H1 (cell line): ENCODE data around the gene EIF4A2. TPM values are rescaled to one million over a fixed set of nuclear protein-coding genes. Genes with fewer than 3 reads are reported as not detected.

Source experiments
- BACH1 ChIP-seq: IDR thresholded peaks from 2 replicates; pipeline ENCODE4 v1.6.1; 2012; ENCODE audit warnings: low read length, improper control_type of control experiment
- BCL11A ChIP-seq, 2 experiments: IDR thresholded peaks; one replicate each; pipeline ENCODE4 v1.6.1; 2011; ENCODE audit warnings: low read depth in 2 of 2, low read length in 2 of 2, mild to moderate bottlenecking in 2 of 2
- CREB1 ChIP-seq: IDR thresholded peaks from 2 replicates; pipeline ENCODE4 v1.6.1; 2012; ENCODE audit warnings: inconsistent platforms
- CTBP2 ChIP-seq: IDR thresholded peaks from 2 replicates; pipeline ENCODE4 v1.7.0; 2011; ENCODE audit warnings: borderline replicate concordance, mild to moderate bottlenecking, moderate library complexity, mixed read lengths, low read length; ENCODE audit not compliant: insufficient read depth, insufficient read length
- EZH2 ChIP-seq: fragments of 200-600 bp; sonication (generic); IDR thresholded peaks from 2 replicates; pipeline ENCODE4 v1.7.1; 2012; ENCODE audit warnings: low read depth, mild to moderate bottlenecking, moderate library complexity, low read length, inconsistent platforms; ENCODE audit not compliant: severe bottlenecking
- JUN ChIP-seq: IDR thresholded peaks from 2 replicates; pipeline ENCODE4 v1.6.1; 2011; ENCODE audit warnings: low read depth, mild to moderate bottlenecking, improper control_type of control experiment, low read length
- JUND ChIP-seq: IDR thresholded peaks from 2 replicates; pipeline ENCODE4 v1.6.1; 2011; ENCODE audit warnings: mild to moderate bottlenecking, improper control_type of control experiment, low read length
- MAFK ChIP-seq: IDR thresholded peaks from 2 replicates; pipeline ENCODE4 v1.6.1; 2012; ENCODE audit warnings: low read depth, mild to moderate bottlenecking, improper control_type of control experiment, low read length
- NANOG ChIP-seq: IDR thresholded peaks from 2 replicates; pipeline ENCODE4 v1.6.1; 2011; ENCODE audit warnings: low read length, low read depth, mild to moderate bottlenecking, inconsistent platforms; ENCODE audit not compliant: insufficient read depth, poor library complexity, severe bottlenecking
- PHF8 ChIP-seq: fragments of 200-600 bp; sonication (generic); conservative IDR thresholded peaks from 2 replicates; pipeline ENCODE4 v1.7.1; 2012; ENCODE audit warnings: low read depth, mild to moderate bottlenecking, inconsistent platforms, low read length, moderate library complexity
- POLR2A ChIP-seq, 2 experiments: IDR thresholded peaks; 1 replicate in 1 of 2; 2 replicates in 1 of 2; pipeline ENCODE4 v1.6.1; 2011; ENCODE audit warnings: low read depth in 2 of 2, low read length in 2 of 2, mild to moderate bottlenecking in 2 of 2; ENCODE audit errors: control extremely low read depth in 1 of 2
- POU5F1 ChIP-seq: IDR thresholded peaks from 2 replicates; pipeline ENCODE4 v1.6.1; 2011; ENCODE audit warnings: low read depth, mild to moderate bottlenecking, low read length, moderate library complexity
- RXRA ChIP-seq: IDR thresholded peaks from 2 replicates; pipeline ENCODE4 v1.6.1; 2011; ENCODE audit warnings: low read depth, mild to moderate bottlenecking, low read length, moderate library complexity; ENCODE audit not compliant: insufficient read depth
- SIRT6 ChIP-seq: IDR thresholded peaks from one replicate; pipeline ENCODE4 v1.7.1; 2012; ENCODE audit warnings: low read length, inconsistent platforms
- SP2 ChIP-seq: IDR thresholded peaks from 2 replicates; pipeline ENCODE4 v1.6.1; 2012; ENCODE audit warnings: mild to moderate bottlenecking, low read length, inconsistent platforms
- SP4 ChIP-seq: IDR thresholded peaks from 2 replicates; pipeline ENCODE4 v1.6.1; 2012; ENCODE audit warnings: low read length, inconsistent platforms
- SRF ChIP-seq: IDR thresholded peaks from 2 replicates; pipeline ENCODE4 v1.6.1; 2011; ENCODE audit warnings: mild to moderate bottlenecking, low read depth, low read length, moderate library complexity
- SUZ12 ChIP-seq: fragments of 200-600 bp; sonication (generic); IDR thresholded peaks from 2 replicates; pipeline ENCODE4 v1.6.1; 2012; ENCODE audit warnings: mild to moderate bottlenecking, inconsistent platforms, low read length, moderate library complexity, mixed read lengths
- TAF7 ChIP-seq: optimal IDR thresholded peaks from 2 replicates; pipeline ENCODE3; 2011; ENCODE audit warnings: low read depth, mild to moderate bottlenecking, inconsistent platforms, low read length, moderate library complexity, borderline replicate concordance
- TBP ChIP-seq: IDR thresholded peaks from 2 replicates; pipeline ENCODE4 v1.6.1; 2011; ENCODE audit warnings: low read depth, low read length, improper control_type of control experiment
- polyA plus RNA-seq, 7 experiments: library from polyadenylated mRNA; depleted of rRNA in 3 of 7; stranded (reverse) in 5 of 7; unstranded in 2 of 7; fragments of >200 nt in 5 of 7; fragments of 200-250 nt in 2 of 7; gene quantifications; 1 replicate in 5 of 7; 2 replicates in 1 of 7; 4 replicates in 1 of 7; pipeline versions ENCODE4 v1.2.1 to v1.2.3, GENCODE V29; 2011 to 2013; ENCODE audit warnings: missing spikeins in 2 of 7, mixed read lengths in 2 of 7
- total RNA-seq: library from RNA; stranded (reverse); fragmentation: NEBNext Ultra II Directional; extraction: Animal tissue kit (Norgen Biotek cat#: 25700); gene quantifications from 2 replicates; pipeline ENCODE4 v1.2.1, GENCODE V29; 2021
- TF ChIP-seq, protein P1 (sequence below): IDR thresholded peaks from 2 replicates; pipeline ENCODE4 v1.6.1; 2011; ENCODE audit warnings: low read length, improper control_type of control experiment
- TF ChIP-seq, protein P2 (sequence below): IDR thresholded peaks from 2 replicates; pipeline ENCODE4 v1.6.1; 2012; ENCODE audit warnings: low read length, inconsistent platforms

Gene EIF4A2
- total and polyA plus RNA-seq, 2 of the 8 experiments (the other 6 are each of a cell fraction or from before 2014, with no cell fraction given) = 527 to 604 TPM

DNA sequence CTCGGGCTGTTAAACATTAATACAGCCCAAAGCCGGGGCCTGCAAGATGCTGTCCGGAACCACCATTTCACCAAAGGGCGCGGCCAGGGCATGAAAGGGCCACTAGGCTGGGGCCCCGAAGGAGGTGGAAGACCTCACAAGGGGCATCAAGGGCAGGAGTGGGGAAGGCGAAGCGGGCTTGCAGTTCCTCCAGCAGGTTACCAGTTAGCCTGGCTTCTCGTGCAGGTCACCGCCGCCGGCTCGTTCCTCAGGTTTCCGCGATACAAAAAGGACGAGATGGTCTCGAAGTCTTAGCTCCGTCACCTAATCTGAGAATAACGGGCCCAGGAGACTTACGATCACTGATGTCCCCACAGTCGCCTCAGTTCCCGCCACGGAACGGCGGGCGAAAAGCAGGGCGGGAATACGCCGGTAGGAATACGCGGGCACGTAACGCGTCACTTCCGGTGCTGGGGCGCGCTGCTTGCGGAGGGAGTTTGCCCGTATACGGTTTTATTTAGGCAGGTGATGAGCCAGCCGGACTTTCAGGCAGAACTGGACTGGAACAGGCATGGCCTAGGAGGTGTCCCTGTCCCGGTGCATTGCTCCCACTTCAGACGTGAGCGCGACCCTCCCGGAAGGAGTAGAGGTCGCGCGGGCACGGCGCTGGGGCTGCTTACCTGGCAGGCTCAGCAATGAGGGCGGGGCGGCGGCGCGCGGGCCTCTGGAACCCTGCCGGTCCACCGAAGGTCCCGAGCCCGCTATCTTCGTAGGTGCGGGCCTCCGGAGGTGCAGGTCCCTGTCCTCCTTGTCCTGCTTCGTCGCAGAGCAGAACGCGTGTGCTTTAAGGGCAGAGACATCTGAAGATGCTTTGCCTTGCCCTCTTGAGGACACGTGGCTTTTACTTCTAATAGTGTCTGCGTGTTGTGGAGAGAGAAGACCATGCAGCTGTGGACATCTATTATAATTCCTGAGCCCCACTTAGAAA is 23.0 kb downstream of the EIF4A2 start, which contains the start of gene RFC4 (continued):
- TF ChIP-seq, protein P1, sequence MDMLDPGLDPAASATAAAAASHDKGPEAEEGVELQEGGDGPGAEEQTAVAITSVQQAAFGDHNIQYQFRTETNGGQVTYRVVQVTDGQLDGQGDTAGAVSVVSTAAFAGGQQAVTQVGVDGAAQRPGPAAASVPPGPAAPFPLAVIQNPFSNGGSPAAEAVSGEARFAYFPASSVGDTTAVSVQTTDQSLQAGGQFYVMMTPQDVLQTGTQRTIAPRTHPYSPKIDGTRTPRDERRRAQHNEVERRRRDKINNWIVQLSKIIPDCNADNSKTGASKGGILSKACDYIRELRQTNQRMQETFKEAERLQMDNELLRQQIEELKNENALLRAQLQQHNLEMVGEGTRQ = no peak
- TF ChIP-seq POLR2A (IDR thresholded peaks at IDR 0.05; ENCODE audit: control extremely low read depth in 1 of 2, low read depth in 2 of 2, low read length in 2 of 2) = peak; percentile 67 to 96
- peak; percentile 96 for TF ChIP-seq CREB1
- no peak for TF ChIP-seq SP2
- TF ChIP-seq SIRT6 = no peak
- TF ChIP-seq CTBP2 = no peak
- TF ChIP-seq, protein P2, sequence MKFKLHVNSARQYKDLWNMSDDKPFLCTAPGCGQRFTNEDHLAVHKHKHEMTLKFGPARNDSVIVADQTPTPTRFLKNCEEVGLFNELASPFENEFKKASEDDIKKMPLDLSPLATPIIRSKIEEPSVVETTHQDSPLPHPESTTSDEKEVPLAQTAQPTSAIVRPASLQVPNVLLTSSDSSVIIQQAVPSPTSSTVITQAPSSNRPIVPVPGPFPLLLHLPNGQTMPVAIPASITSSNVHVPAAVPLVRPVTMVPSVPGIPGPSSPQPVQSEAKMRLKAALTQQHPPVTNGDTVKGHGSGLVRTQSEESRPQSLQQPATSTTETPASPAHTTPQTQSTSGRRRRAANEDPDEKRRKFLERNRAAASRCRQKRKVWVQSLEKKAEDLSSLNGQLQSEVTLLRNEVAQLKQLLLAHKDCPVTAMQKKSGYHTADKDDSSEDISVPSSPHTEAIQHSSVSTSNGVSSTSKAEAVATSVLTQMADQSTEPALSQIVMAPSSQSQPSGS = peak; percentile 55; the same call in 1 of the 2 replicates
- no peak for TF ChIP-seq RXRA
- peak; percentile 71; the same call in 1 of the 2 replicates for TF ChIP-seq SRF
- peak; percentile 88 for TF ChIP-seq PHF8
- no peak for TF ChIP-seq MAFK
- peak; percentile 74 for TF ChIP-seq TAF7
- no peak; the same call in 1 of the 2 replicates for TF ChIP-seq SP4
- TF ChIP-seq POU5F1 = no peak
- TF ChIP-seq BACH1 = no peak
- TF ChIP-seq SUZ12 = no peak
- no peak for TF ChIP-seq JUN
- no peak for TF ChIP-seq JUND
- TF ChIP-seq TBP = peak; percentile 83
- no peak for TF ChIP-seq EZH2
- TF ChIP-seq BCL11A (IDR thresholded peaks at IDR 0.05; ENCODE audit: low read depth in 2 of 2, low read length in 2 of 2) = no peak
- no peak for TF ChIP-seq NANOG
